Measurements from ENCODE around the gene RPS19.

- TF ChIP-seq, protein P1, sequence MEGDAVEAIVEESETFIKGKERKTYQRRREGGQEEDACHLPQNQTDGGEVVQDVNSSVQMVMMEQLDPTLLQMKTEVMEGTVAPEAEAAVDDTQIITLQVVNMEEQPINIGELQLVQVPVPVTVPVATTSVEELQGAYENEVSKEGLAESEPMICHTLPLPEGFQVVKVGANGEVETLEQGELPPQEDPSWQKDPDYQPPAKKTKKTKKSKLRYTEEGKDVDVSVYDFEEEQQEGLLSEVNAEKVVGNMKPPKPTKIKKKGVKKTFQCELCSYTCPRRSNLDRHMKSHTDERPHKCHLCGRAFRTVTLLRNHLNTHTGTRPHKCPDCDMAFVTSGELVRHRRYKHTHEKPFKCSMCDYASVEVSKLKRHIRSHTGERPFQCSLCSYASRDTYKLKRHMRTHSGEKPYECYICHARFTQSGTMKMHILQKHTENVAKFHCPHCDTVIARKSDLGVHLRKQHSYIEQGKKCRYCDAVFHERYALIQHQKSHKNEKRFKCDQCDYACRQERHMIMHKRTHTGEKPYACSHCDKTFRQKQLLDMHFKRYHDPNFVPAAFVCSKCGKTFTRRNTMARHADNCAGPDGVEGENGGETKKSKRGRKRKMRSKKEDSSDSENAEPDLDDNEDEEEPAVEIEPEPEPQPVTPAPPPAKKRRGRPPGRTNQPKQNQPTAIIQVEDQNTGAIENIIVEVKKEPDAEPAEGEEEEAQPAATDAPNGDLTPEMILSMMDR (IDR thresholded peaks at IDR 0.05; ENCODE audit: poor library complexity) = peak; percentile 76
- no peak for TF ChIP-seq EZH2 (IDR thresholded peaks at IDR 0.05; ENCODE audit: borderline replicate concordance)
- no peak for TF ChIP-seq EZH2phosphoT487 (IDR thresholded peaks at IDR 0.05; ENCODE audit: low read depth, severe bottlenecking, unreplicated experiment)
These were observed 13.0 kb downstream of the RPS19 start for GRCh38 chr19:41872775-41873647.

Data from hepatocyte (in vitro differentiated cells).